ENCODE measurements around the gene PPP1R3F. TPM values are rescaled to one million over a fixed set of nuclear protein-coding genes. Genes with fewer than 3 reads are reported as not detected.

Gene PPP1R3F
- total RNA-seq, 1 experiment from 2014 or later: 1.6 TPM

DNA sequence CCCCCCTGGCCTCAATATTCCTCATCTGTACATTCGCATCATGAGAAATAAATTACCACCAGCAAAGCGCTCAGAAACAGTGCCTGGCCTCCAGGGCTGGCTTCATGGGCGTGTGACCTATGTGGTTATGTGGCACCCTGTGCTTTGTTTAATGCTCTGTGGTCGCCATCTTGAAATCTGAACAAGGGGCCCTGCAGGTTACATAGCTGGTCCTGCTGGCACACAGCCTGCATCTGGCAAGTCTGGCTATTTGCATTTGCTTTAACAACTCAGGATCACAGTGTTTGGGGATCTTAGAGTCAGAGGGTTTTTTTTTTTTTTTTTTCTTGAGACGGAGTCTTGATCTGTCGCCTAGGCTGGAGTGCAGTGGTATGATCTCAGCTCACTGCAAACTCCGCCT, 15.0 kb upstream of the PPP1R3F start:
- Histone ChIP-seq H4K20me1 (ENCODE audit: insufficient read depth) (no peaks in the 10 kb centered on the region), H3K27ac (ENCODE audit: low read depth, low read length) (no peak overlapping the region), H3K36me3 (ENCODE audit: control insufficient read depth in 1 of 2, insufficient read depth in 2 of 2, low read length in 2 of 2) (no peaks in the 10 kb centered on the region), H3K27me3 (ENCODE audit: insufficient read depth, low read length) (no peaks in the 10 kb centered on the region), H3K9me2 (ENCODE audit: insufficient read depth) (no peaks in the 10 kb centered on the region), H3K4me2 (ENCODE audit: low read length) (no peak overlapping the region), H3K9me3 (ENCODE audit: control insufficient read depth in 1 of 2, insufficient read depth in 1 of 2, low read depth in 1 of 2, low read length in 2 of 2) (no peaks in the 10 kb centered on the region), H3K79me2 (ENCODE audit: insufficient read depth, low read length) (no peaks in the 10 kb centered on the region), H3K4me3 (replicated peaks in 1 of 2; ENCODE audit: low read depth in 1 of 2, low read length in 2 of 2) (no peak overlapping the region), H3K9ac (ENCODE audit: low read length) (no peak overlapping the region), H3K4me1 (ENCODE audit: control insufficient read depth in 1 of 2, insufficient read depth in 2 of 2, low read length in 2 of 2) (no peaks in the 10 kb centered on the region), H2AFZ (ENCODE audit: low read depth, low read length, poor library complexity, severe bottlenecking) (no peak overlapping the region)
- DNase-seq (ENCODE audit: low read depth, low spot score) (no peak), ATAC-seq (no peak)
- ChIA-PET POLR2A (no interaction called here), RAD21 (ENCODE audit: low non-redundant PET in 1 of 2, low total read pairs in 2 of 2, uncharacterized antibody in 2 of 2, unreplicated experiment in 2 of 2) (no interaction called here), CTCF (no interaction called here)
- intact Hi-C loops (cut with micrococcal nuclease): no loop called here
- BruUV-seq (replicated peaks): no TSS peak
- TF ChIP-seq POLR2AphosphoS5 (IDR thresholded peaks at IDR 0.05; ENCODE audit: low read depth, low read length) (no peak), YY1 (IDR thresholded peaks at IDR 0.05; ENCODE audit: extremely low read depth, insufficient replicate concordance, low read depth, low read length) (no peak), SIN3A (IDR thresholded peaks at IDR 0.05; ENCODE audit: low read depth) (no peak), ZFX (IDR thresholded peaks at IDR 0.05) (no peak), SP1 (IDR thresholded peaks at IDR 0.05; ENCODE audit: low read depth) (no peak), EZH2phosphoT487 (IDR thresholded peaks at IDR 0.05; ENCODE audit: borderline replicate concordance) (no peak), ELF1 (IDR thresholded peaks at IDR 0.05; ENCODE audit: borderline replicate concordance, low read depth) (no peak), RAD21 (IDR thresholded peaks at IDR 0.05; ENCODE audit: low read depth) (no peak), CEBPB (IDR thresholded peaks at IDR 0.05; ENCODE audit: low read depth) (no peak), FOSL1 (IDR thresholded peaks at IDR 0.05; ENCODE audit: low read depth) (no peak), EZH2 (IDR thresholded peaks at IDR 0.05) (no peak), TCF7L2 (IDR thresholded peaks at IDR 0.05; ENCODE audit: borderline replicate concordance, extremely low read depth, insufficient read depth, insufficient read length) (no peak)
- TF ChIP-seq, protein P1, sequence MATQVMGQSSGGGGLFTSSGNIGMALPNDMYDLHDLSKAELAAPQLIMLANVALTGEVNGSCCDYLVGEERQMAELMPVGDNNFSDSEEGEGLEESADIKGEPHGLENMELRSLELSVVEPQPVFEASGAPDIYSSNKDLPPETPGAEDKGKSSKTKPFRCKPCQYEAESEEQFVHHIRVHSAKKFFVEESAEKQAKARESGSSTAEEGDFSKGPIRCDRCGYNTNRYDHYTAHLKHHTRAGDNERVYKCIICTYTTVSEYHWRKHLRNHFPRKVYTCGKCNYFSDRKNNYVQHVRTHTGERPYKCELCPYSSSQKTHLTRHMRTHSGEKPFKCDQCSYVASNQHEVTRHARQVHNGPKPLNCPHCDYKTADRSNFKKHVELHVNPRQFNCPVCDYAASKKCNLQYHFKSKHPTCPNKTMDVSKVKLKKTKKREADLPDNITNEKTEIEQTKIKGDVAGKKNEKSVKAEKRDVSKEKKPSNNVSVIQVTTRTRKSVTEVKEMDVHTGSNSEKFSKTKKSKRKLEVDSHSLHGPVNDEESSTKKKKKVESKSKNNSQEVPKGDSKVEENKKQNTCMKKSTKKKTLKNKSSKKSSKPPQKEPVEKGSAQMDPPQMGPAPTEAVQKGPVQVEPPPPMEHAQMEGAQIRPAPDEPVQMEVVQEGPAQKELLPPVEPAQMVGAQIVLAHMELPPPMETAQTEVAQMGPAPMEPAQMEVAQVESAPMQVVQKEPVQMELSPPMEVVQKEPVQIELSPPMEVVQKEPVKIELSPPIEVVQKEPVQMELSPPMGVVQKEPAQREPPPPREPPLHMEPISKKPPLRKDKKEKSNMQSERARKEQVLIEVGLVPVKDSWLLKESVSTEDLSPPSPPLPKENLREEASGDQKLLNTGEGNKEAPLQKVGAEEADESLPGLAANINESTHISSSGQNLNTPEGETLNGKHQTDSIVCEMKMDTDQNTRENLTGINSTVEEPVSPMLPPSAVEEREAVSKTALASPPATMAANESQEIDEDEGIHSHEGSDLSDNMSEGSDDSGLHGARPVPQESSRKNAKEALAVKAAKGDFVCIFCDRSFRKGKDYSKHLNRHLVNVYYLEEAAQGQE (IDR thresholded peaks at IDR 0.05; ENCODE audit: low read depth): no peak
- TF ChIP-seq, protein P2, sequence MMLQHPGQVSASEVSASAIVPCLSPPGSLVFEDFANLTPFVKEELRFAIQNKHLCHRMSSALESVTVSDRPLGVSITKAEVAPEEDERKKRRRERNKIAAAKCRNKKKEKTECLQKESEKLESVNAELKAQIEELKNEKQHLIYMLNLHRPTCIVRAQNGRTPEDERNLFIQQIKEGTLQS (IDR thresholded peaks at IDR 0.05): no peak
- TF ChIP-seq, protein P3, sequence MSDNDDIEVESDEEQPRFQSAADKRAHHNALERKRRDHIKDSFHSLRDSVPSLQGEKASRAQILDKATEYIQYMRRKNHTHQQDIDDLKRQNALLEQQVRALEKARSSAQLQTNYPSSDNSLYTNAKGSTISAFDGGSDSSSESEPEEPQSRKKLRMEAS (IDR thresholded peaks at IDR 0.05): no peak

Measured in HCT116 (cell line).